Activated CD8-positive, alpha-beta memory T cell treated with anti-CD3 and anti-CD28 coated beads, Interleukin-2, amount 50 U/mL, for 1 hour (primary cell): ENCODE data around the gene UMAD1.
"Not testable (repeated sequence)": the region's sequence is repeated elsewhere in the genome, so short reads cannot be mapped to it uniquely, and the experiment has no call there.

Source experiments
- DNase-seq: peaks from one replicate; pipeline ENCODE4 v3.0.0-alpha.2; 2020; ENCODE audit errors: extremely low read depth

UMAD1 gene

DNA sequence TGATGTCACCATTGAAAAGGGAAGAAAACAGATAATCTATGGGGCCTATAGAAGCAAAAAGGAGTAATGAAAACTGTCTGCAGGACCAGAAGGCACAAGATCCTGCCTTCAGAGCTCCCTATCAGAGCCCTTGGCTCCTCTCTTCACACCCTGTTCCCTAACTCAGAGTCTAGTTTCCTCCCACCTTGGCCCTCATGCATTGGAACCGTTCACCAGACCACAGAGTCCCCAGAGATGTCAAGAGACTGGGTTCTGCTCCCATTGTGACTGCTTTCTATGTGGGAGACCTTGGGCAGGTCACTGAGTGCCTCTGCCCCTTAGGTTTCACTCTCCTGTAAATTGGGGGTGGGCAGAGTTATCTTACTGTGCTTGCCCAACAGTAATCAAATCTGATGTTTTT lies 158.0 kb downstream of the UMAD1 start:
- DNase-seq, result no peak

DNA sequence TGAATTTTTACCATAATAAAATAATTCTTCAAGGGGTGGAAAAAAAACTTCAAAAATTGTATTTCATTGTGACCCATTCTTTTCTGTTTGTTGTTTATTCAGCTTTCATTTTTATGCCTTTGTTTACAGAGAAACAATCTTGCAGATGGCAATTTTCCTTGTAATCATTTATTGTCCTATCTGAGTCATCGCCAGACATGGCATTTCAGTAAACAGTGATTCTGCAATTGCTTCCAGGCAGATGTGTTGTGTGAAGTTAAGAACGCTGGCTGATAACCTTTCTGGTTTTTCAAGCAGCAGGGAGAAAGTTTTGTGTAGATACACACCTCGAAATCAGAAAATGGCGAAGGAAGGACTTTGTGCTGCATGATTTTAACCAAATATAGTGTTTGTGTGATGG lies 158.6 kb downstream of the UMAD1 start:
- no peak for DNase-seq

DNA sequence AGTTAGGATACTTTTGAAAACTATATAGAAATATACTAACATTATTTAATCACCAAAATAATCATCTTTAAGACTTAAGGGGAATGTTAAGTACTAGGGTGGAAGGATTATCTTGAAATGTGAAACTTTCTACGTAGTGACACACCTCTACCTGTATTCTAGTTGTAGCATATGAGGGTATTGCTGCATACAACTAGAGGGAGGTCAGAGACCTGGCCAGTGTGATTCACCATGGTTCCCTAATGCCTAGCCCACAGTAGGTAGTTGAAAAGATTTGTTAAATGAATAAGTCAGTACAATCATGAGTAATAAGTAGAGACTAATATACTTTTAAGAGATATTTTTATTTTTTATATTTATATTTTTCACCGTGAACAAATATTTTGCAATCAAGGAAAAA lies 162.0 kb downstream of the UMAD1 start:
- DNase-seq, result no peak

DNA sequence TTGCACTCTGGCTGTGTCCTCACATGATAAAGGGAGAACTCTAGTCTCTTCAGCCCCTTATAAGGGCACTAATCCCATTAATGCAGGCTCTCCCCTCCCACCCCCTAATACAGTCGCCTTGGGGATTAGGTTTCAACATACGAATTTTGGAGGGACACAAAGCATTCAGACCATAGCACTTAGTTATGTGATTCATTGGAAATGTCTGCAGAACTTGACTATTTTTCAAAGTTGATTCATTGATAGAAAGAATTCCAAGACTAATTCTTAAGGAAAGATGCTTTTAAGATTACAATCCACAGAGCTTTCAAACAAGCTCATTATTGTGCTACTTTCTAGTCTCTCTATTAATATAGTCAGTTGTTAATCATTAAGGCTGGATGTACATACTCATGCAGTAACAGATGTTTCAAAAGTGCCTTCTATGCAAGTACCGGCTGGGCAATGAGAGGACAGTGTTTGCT lies 163.2 kb downstream of the UMAD1 start:
- DNase-seq, result no peak

DNA sequence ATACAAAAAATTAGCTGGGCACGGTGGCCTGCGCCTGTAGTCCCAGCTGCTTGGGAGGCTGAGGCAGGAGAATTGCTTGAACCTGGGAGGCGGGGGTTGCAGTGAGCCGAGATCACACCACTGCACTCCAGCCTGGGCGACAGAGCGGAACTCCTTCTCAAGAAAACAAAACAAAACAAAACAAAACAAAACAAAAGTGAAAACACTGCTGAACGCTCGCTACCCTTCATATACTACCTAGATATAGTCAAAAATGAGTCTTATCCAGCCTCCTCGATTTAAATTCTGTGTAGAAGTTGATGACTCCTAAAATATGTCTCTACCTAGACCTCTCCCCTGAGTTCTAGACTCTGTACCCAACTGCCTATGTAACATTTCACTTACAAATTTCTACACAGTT lies 164.3 kb downstream of the UMAD1 start:
- DNase-seq, result not testable (repeated sequence)

DNA sequence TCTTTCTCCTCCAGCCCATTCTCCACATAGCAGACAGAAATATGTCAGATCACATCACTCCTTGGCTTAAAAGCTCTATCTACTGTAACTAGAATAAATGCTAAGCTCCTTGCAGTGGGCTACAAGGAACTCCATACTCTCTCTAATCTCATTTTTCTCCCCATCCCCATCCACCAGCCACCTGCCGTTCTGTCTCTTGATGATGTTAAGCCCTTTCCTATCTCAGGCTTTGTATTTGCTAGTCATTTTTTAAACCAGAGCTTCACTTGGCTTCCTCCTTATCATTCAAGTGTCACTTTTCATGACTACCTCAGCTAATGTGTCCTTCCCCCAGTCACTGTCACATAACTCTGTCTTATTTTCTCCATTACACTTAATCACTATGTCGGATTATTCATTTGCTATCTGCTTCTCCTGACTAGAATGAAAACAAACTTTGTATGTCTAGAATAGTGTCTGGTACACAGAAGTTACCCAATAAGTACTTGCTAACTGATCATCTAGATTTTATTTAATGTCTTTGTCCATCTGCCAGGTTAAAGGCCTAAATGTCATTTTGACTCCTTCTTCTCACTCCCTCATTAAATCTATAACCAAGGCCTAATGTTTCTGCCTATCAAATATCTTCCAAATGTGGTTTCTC lies 165.1 kb downstream of the UMAD1 start:
- DNase-seq, result no peak

DNA sequence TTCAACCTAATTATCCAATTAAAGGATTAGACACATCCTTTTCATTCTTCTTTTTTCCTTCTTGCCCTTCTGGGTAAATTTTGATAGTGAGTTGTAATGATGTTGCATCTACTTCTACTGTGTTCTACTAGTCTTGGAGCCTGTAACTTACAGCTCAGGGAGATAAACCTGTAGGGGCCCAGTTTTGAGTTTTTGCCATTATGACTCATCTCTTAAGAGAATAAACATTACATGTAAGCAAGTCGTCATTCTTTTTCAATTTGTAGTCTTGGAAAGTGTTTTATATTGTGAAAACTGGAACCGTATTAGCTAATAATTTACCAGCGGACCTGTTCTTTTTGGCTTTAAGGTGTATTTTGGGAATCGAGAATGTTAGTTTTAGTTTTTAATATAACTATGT lies 167.6 kb downstream of the UMAD1 start:
- DNase-seq, result no peak

DNA sequence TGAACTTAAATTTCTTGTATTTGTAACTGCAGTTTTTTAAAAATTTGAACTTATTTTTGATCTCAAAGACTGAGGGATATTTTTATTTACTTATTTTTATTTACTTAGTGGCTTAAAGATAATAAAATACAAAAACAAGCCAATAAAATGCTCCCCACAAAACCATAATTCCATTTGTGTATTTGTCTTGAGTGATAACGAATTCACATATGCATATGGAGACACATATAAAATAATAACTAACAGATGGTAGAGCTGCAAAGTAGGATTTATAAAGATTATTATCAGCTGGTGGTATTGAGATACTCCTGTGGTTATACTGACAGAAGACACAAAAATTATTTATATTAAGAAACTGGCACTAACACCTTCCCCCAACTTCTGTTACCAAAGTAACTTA lies 168.1 kb downstream of the UMAD1 start:
- DNase-seq, result no peak

DNA sequence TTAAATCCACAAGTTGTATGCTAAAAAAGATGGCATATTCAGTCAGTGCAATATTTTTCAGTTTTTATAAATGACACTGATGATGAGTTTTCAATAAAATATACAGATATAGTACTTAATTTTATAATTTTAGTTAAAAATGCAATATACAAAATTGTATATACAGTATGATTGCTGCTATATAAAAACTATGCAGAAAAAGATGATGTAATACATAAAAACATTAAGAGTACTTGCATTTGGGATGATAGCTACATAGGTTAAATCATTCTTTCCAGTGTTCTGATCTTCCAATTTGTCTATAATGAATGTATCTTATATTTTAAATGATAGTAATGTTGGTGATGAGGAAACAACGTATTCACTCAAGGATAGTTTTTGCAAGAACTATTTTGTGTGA lies 169.8 kb downstream of the UMAD1 start:
- no peak for DNase-seq

DNA sequence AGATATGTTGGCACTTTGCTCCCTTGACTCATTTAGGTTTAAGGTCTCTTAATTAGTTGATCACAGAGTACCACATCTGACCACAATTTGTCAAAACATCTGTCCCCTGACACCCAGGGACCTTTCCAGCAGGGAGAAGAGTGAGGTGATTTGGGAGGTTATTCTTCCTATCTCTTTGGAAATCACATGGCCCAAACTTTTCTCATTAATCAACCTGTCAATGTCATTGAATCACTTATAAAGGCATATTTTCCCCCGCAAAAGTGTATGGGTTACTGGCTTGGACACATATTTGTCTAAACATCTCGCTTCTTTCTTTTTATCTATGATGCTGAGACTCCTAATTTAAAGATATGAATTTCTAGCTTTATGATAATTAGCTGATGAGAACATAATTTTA lies 170.3 kb downstream of the UMAD1 start:
- no peak for DNase-seq

DNA sequence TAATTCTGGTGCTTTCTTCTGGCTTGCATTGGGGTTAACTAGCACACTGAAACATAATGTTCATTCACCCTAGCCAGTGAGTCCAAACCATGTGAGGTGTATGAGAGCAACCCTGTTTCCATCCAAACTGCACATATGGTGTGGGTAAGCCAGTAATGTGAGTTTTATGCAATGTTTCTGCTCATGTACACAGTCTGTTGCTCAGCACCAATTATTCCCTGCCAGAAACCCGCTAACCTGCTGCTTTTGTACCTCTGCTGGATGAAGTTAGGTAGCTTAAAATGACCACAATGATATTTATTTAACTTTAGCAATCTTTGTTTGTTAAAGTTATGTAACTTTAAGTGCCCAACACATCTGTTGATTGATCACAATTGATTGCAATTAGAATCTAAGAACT lies 171.6 kb downstream of the UMAD1 start:
- DNase-seq, result no peak

DNA sequence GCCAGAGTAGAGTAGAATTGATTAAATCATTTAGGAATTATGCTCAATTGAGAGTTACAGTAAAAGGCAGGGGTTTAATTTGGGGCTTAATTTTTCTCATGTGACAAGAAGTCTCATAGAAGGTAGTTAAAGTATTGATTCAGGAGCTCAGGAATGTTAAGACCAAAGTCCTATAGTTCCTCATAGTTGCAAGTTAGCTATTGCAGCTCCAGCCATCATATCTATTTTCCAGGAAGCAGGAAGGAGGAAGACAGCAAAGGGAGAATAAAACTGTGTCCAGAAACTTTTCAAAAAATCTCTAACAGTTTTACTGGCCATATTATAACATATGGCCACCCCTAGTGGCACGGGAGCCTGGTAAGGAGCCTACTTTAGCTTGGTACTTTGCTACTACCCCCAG lies 174.8 kb downstream of the UMAD1 start:
- no peak for DNase-seq

DNA sequence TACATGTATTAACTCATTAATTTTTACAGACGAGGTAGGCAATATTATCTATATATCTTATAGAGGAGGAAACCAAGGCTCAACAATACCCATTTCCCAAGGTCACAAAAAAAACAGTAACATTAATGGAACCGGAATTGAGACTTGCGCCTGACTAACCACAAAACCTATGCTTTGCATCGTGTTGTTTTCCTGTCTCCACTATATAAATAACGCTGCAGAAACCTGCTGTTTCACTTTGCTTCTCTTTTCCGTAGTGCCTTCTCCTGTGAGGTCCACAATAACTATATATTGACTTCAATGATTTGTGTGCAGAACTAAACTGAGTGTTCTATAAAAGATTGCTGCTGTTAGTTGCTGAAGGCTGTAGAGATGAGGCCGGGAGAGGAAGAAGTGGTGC lies 175.5 kb downstream of the UMAD1 start:
- no peak for DNase-seq

DNA sequence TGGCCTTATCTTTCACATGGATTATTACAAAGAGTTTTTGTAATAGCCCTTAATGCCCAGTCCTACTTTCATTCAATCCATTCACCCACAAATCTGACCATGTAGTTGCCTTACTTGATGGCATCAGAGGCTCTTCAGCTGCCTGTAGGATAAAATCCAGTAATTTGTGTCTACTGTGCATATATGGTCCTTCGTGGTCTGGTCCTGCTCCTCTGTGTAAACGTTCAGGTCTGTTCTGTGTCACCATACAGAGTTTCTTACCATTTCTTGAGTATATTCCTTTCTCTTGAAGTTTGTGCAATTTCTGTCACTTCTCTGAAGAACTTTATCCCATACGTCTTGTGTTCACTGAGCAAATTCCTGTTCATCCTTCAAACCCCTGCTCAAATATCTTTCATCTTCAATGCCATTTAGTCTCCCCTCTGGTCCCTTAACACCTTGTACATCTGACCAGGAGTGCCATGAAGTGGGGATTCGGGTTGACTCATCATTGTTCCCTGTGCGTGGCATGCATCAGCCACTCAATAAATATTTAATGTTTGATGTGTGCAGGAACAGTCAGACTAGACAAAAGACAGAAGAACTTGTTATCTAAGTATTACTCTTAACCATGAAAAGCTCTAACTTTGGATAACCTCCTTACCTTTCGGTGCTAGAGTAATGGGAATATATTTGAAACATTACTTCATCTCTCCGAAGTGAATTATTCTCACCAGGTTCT lies 176.4 kb downstream of the UMAD1 start:
- no peak for DNase-seq

DNA sequence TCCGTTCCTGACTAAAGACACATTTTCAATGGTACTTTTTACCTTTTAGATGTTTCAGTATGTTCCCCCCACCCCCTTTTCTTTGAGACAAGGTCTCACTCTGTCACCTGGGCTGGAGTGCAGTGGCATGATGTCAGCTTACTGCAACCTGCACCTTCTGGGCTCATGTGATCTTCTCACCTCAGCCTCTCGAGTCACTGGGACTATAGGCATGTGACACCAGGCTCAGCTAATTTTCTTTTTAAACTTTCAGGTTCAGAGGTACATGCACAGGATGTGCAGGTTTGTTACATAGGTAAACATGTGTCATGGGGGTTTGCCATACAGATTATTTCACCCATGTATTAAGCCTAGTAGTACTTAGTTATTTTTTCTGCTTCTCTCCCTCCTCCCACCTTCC lies 177.2 kb downstream of the UMAD1 start:
- no peak for DNase-seq

DNA sequence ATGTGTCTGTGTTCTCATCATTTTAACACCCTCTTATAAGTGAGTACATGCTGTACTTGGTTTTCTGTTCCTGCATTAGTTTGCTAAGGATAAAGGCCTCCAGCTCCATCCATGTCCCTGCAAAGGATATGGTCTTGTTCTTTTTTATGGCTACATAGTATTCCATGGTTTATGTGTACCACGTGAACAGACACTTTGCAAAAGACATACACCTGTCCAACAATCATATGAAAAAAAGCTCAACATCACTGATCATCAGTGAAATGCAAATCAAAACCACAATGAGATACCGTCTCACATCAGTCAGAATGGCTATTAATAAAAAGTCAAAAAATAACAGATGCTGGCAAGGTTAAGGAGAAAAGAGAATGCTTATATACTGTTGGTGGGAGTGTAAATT lies 177.6 kb downstream of the UMAD1 start:
- DNase-seq, result not testable (repeated sequence)

DNA sequence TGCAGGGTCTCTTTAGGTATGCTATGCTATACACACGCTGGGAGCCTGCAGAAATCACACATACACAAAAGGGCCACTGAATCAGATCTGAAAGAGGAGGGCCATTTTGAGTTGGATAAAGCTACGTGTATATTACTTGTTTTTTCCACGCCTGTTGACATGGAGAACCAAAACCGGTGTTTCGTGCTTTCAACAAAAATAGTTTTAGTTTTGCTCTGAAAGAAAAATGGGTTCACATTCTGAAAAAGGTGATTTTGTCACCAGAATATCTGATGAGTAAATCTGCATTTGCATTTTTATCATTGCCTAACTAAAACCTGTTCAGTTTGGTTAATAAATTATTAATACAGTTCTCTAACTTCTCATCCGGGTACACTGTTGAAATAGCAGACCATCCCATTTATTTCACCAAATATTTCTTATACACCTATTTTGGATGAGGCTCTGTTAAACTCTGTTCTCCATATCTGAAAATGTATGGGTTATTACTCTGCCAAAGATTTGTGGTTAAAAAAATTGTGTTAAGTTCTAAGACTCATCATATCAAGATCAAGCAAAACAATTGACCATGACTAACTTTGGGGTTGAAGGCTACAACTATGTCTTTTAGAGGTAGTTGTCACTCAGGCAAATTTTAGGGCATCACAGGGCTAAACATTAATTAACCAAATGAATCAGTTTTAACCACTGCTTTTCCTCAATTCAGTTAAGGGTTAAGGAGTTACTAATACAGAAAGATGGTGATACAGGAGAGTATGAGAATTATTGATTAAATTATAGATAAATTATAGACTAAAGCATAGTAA lies 179.1 kb downstream of the UMAD1 start:
- DNase-seq, result no peak

DNA sequence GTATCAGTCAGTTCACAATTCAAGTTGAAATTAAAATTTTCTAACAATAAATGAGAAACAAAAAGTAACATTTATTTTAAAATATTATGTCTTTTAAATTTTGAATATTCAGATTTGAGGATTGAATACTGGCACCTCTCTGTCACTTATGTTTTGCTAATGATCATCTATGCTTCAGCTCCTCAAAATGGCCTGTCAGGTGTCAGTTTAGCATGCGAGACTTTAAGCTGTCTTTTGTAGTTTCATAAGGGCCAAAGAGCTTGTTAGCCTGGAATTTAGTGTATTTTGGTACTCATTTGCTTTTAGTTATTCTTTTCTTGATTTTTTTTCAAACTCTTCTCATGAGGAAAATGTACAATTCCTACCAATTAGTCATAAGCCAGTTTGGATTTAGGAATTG lies 179.9 kb downstream of the UMAD1 start:
- DNase-seq, result no peak

DNA sequence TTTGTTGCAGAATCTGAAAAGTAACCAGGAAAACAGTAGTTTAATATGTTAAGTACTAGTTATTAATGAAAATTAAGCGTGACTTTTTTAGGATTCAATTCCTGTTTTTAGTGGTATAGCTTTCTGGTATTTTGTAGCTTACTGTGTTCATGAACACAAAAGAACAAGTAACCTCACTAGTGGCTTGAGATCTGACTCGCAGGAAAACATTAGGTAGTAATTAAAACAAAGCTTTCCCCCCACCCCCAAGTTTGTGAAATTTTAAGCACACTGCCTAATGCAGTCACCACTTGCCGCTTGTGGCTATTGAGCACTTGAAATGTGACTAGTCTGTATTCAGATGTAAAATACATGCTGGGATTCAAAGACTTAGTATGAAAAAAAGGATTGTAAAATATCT lies 180.4 kb downstream of the UMAD1 start:
- DNase-seq, result no peak

DNA sequence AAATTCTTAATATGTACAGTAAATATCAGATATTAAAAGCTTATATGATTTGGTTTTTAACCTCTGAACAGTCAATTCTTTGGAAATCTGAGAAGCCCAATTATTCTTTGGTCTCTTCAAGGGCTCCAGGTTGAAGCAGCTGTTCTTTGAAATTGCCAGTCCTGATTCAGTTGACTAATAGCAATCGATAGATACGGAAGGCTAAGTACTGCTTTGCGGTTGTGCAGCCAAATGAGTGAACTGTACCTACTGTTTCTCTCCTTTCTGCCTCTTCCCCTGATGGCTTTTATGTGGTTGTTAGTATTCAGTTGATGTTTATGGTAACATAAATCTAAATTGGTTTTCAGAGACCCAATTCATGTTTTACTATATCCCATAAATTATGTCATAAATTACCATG lies 181.0 kb downstream of the UMAD1 start:
- DNase-seq, result no peak

DNA sequence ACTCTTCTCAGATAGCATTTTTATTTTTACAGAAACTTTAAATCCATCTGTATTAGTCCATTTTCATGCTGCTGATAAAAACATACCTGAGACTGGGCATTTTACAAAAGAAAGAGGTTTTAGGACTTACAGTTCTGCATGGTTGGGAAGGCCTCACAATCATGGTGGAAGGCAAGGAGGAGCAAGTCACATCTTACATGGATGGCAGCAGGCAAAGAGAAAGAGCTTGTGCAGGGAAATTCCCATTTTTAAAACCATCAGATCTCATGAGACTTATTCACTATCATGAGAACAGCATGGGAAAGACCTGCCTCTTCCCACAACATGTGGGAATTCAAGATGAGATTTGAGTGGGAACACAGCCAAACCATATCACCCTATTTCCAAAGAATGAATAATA lies 184.7 kb downstream of the UMAD1 start:
- not testable (repeated sequence) for DNase-seq

DNA sequence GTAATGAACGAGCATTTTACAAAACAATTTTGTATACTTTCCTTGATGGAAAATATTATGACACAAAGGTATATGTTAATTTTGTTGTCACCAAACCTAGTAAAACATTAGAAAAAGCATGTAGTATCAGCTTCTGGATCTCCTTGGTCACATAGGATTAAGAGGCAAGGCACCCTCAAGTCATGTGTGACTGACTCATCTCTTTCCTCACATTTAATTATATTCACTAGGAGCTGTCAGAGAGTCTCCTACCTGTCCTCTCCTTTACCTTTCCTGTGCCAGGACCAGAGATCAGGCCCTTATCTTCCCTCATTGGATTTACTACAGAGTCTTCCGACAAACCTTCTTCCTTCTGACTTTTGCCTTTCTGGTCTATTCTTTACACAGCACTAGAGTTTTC lies 189.1 kb downstream of the UMAD1 start:
- DNase-seq, result no peak
